ENCODE measurements around the gene PPP1R12C.

- TF ChIP-seq POLR2A (IDR thresholded peaks at IDR 0.05) (no peak), CTCF (IDR thresholded peaks at IDR 0.05) (peak in 1 of 2 donors; percentile 3), POLR2AphosphoS5 (IDR thresholded peaks at IDR 0.05) (no peak), EP300 (IDR thresholded peaks at IDR 0.05) (no peak)
These were observed 1.1 kb upstream of the PPP1R12C start for GRCh38 chr19:55118401-55118991.
